Raji (cell line): Measurements from ENCODE around the gene GDI2.

Experiments used
- POLR2A ChIP-seq: IDR thresholded peaks from 2 replicates; pipeline ENCODE4 v1.6.1; 2011; ENCODE audit warnings: low read depth, low read length, control low read depth; ENCODE audit not compliant: insufficient read depth

Gene GDI2

GRCh38 chr10:5737352-5737751 is 75.9 kb downstream of the GDI2 start:
- no peak for TF ChIP-seq POLR2A

- TF ChIP-seq POLR2A: no peak
These were observed 76.6 kb downstream of the GDI2 start for GRCh38 chr10:5736591-5736990.

- TF ChIP-seq POLR2A: no peak
These were observed 78.1 kb downstream of the GDI2 start for GRCh38 chr10:5735119-5735518.

GRCh38 chr10:5732141-5732540 is 81.1 kb downstream of the GDI2 start:
- no peak for TF ChIP-seq POLR2A

GRCh38 chr10:5731559-5731958 is 81.7 kb downstream of the GDI2 start:
- no peak for TF ChIP-seq POLR2A

- TF ChIP-seq POLR2A: no peak
These were observed 82.5 kb downstream of the GDI2 start for GRCh38 chr10:5730766-5731165.

- no peak for TF ChIP-seq POLR2A
These were observed 89.5 kb downstream of the GDI2 start for GRCh38 chr10:5723692-5724091.

- TF ChIP-seq POLR2A: no peak
These were observed 93.1 kb downstream of the GDI2 start for GRCh38 chr10:5720182-5720581.

GRCh38 chr10:5719546-5719945 is 93.7 kb downstream of the GDI2 start:
- TF ChIP-seq POLR2A: no peak
